RWPE2 (cell line): ENCODE results near the gene FAU.
A peak's percentile ranks its signal among the peaks of the same experiment; 100 is the strongest.
"Not testable (repeated sequence)": the region's sequence is repeated elsewhere in the genome, so short reads cannot be mapped to it uniquely, and the experiment has no call there.

Experiments
- ATAC-seq: fragments of 200-7000 bp; cut with Tn5 transposase; 3 replicates; pipeline ENCODE4 v1.9.1; 2021; ENCODE audit warnings: low read depth
- DNase-seq: peaks from one replicate; pipeline ENCODE4 v3.0.0-alpha.2; 2020; ENCODE audit warnings: low spot score
- H3K27ac ChIP-seq: fragments of 450-650 bp; 2 replicates; pipeline ENCODE4 v1.5.1; 2017; ENCODE audit warnings: mild to moderate bottlenecking; ENCODE audit not compliant: poor library complexity, severe bottlenecking
- H3K27me3 ChIP-seq: fragments of 250-450 bp; sonication (Bioruptor Pico); 2 replicates; pipeline ENCODE4 v1.5.1; 2021; ENCODE audit warnings: mild to moderate bottlenecking, moderate library complexity; ENCODE audit not compliant: insufficient read depth, poor library complexity, severe bottlenecking
- H3K36me3 ChIP-seq: fragments of 250-450 bp; sonication (Bioruptor Pico); 2 replicates; pipeline ENCODE4 v1.5.1; 2020; ENCODE audit warnings: low read depth, mild to moderate bottlenecking, moderate library complexity
- H3K4me1 ChIP-seq: fragments of 250-450 bp; sonication (Bioruptor Pico); 2 replicates; pipeline ENCODE4 v1.5.1; 2021; ENCODE audit warnings: mild to moderate bottlenecking, moderate library complexity; ENCODE audit not compliant: insufficient read depth, poor library complexity, severe bottlenecking
- H3K4me3 ChIP-seq: fragments of 250-450 bp; sonication (Bioruptor Pico); 2 replicates; pipeline ENCODE4 v1.5.1; 2021; ENCODE audit warnings: mild to moderate bottlenecking, moderate library complexity; ENCODE audit not compliant: severe bottlenecking
- H3K9me3 ChIP-seq: fragments of 250-450 bp; sonication (Bioruptor Pico); 2 replicates; pipeline ENCODE4 v1.5.1; 2021; ENCODE audit warnings: mild to moderate bottlenecking, moderate library complexity; ENCODE audit not compliant: severe bottlenecking
- TF ChIP-seq, protein P1 (sequence below): fragments of 450-650 bp; IDR thresholded peaks from one replicate; pipeline ENCODE4 v1.5.1; 2017; ENCODE audit warnings: mild to moderate bottlenecking, moderate library complexity; ENCODE audit not compliant: poor library complexity, severe bottlenecking

FAU gene

DNA sequence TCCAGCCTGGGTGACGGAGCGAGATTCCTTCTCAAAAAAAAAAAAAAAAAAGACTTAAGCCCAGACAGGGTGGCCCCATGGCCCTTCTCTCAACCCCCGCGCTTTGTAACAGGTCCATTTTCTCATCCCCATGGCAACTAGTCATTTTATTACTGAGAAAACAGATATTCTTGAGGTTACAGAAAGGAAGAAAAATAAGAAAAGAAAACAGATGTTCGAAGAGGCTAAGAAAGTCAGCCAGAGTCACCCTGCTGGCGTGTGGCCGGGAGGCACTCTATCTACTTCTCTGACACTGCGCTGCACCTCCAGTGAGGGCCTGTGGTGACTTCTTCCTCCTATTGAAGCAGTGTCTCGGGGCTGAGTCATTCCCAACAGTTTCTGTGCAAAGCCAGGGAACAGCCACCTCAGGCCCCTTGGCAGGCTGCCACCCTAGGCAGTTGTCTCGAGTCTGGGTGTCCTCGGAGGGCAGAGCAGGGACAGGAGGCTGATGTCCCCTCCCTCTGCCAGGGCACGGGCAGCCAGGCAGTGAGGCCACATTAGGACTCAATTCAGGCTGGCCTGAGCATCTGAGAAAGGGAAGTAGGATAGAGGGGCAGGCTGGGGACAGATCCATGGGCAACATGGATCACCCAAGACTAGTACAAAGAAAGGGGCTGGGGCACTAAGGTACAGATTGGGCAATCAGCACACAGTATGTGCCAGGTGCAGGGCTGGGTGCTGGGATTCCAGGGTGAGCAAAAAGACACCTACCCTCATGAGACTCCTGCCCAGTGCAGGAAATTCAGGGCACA lies 28.8 kb upstream of the FAU start:
- Histone ChIP-seq H3K27ac (peak overlapping the region; percentile 4), H3K27me3 (no peaks in the 10 kb centered on the region), H3K36me3 (no peaks in the 10 kb centered on the region), H3K4me3 (no peak overlapping the region), H3K9me3 (peaks cover 3% of the 10 kb centered on the region), H3K4me1 (peaks cover 12% of the 10 kb centered on the region)
- ATAC-seq, result peak; percentile 84
- no peak for DNase-seq
- TF ChIP-seq, protein P1, sequence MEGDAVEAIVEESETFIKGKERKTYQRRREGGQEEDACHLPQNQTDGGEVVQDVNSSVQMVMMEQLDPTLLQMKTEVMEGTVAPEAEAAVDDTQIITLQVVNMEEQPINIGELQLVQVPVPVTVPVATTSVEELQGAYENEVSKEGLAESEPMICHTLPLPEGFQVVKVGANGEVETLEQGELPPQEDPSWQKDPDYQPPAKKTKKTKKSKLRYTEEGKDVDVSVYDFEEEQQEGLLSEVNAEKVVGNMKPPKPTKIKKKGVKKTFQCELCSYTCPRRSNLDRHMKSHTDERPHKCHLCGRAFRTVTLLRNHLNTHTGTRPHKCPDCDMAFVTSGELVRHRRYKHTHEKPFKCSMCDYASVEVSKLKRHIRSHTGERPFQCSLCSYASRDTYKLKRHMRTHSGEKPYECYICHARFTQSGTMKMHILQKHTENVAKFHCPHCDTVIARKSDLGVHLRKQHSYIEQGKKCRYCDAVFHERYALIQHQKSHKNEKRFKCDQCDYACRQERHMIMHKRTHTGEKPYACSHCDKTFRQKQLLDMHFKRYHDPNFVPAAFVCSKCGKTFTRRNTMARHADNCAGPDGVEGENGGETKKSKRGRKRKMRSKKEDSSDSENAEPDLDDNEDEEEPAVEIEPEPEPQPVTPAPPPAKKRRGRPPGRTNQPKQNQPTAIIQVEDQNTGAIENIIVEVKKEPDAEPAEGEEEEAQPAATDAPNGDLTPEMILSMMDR, result no peak

GRCh38 chr11:65150131-65150508 lies 28.2 kb upstream of the FAU start:
- Histone ChIP-seq H3K27ac (peak overlapping the region; percentile 4), H3K4me1 (peaks cover 12% of the 10 kb centered on the region)
- not testable (repeated sequence) for H3K4me3 ChIP-seq, DNase-seq, ATAC-seq, H3K36me3 ChIP-seq, H3K27me3 ChIP-seq, H3K9me3 ChIP-seq

DNA sequence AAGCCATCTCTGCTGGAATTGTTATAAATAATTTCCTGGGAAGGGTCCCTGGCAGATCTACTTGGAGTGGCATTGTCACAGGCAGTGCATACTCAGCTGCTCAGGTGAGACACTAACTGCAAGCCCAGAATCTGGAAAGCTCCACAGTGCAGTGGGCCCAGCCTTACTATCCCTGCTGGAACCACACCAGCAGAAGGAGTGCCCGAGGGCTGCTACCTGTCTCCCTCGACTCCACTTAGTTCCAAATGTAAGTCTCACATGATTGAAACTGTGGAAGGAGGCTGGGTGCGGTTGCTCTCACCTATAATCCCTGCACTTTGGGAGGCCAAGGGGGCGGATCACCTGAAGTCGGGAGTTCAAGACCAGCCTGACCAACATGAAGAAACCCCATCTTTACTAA lies 26.7 kb upstream of the FAU start:
- Histone ChIP-seq H3K36me3 (no peaks in the 10 kb centered on the region), H3K4me3 (no peak overlapping the region), H3K9me3 (peaks cover 3% of the 10 kb centered on the region), H3K4me1 (peaks cover 12% of the 10 kb centered on the region), H3K27me3 (no peaks in the 10 kb centered on the region), H3K27ac (no peak overlapping the region)
- DNase-seq, result no peak
- no peak for ATAC-seq
- TF ChIP-seq, protein P1, result no peak

DNA sequence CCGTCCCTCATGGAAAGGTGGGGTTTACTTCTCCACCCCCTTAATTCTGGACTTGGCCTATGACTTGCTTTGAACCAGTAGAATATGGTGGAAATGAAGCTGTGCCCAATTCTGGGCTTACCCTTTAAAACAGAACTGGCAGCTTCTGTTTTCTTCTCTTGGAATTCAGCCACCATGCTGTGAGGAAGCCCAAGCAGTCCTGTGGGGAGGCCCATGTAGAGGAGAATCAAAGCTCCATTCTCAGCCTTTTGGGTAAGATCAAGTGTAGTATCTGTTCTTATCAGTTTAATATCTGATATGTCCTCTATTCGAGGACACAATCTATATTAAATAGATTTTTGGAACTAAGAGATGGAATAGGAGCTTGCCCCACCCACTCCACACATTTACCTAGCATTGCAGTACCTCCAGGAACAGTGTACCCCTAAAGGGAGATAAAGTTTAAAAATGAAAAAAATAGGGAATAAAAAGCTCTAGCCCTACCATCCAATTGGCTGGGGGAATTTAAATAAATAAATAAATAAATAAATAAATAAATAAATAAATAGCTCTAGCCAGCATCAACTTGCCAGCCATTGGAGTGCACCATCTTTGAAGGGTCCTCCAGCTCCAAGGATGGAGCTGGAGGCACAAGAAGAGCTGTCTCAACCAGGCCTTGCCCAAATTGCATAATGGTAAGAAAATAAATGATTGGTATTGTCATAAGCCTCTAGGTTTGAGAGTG lies 25.6 kb upstream of the FAU start:
- TF ChIP-seq, protein P1, result no peak
- H3K4me3 ChIP-seq, result no peak overlapping the region
- ATAC-seq, result no peak
- no peaks in the 10 kb centered on the region for H3K36me3 ChIP-seq
- peaks cover 12% of the 10 kb centered on the region for H3K4me1 ChIP-seq
- no peak overlapping the region for H3K27ac ChIP-seq
- H3K9me3 ChIP-seq, result peaks cover 3% of the 10 kb centered on the region
- no peaks in the 10 kb centered on the region for H3K27me3 ChIP-seq
- no peak for DNase-seq

DNA sequence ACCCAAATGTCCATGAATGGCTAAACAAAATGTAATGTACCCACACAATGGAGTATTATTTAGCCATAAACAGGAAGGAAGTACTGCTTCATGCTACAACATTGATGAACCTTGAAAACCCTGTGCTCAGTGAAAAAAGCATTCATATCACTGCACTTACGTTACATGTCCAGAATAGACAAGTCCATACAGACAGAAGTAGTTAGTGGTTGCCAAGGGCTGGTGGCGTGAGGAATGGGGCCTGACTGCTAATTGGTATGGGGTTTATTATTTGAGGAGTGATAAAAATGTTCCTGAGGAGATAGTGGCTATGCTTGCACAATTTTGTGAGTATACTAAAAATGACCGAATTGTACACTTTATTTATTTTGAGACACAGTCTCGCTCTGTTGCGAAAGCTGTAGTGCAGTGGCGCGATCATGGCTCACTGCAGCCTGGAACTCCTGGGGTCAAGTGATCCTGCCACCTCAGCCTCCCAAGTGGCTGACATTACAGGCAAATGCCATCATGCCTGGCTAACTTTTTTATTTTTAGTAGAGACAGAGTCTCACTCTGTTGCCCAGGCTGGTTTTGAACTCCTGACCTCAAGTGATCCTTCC lies 20.1 kb upstream of the FAU start:
- Histone ChIP-seq H3K36me3 (no peaks in the 10 kb centered on the region), H3K27me3 (no peaks in the 10 kb centered on the region), H3K27ac (no peak overlapping the region), H3K4me1 (peaks cover 3% of the 10 kb centered on the region), H3K4me3 (no peak overlapping the region), H3K9me3 (peaks cover under 1% of the 10 kb centered on the region)
- DNase-seq, result no peak
- ATAC-seq, result no peak
- TF ChIP-seq, protein P1, result no peak
